Measurements from ENCODE around the gene YDJC.

DNA sequence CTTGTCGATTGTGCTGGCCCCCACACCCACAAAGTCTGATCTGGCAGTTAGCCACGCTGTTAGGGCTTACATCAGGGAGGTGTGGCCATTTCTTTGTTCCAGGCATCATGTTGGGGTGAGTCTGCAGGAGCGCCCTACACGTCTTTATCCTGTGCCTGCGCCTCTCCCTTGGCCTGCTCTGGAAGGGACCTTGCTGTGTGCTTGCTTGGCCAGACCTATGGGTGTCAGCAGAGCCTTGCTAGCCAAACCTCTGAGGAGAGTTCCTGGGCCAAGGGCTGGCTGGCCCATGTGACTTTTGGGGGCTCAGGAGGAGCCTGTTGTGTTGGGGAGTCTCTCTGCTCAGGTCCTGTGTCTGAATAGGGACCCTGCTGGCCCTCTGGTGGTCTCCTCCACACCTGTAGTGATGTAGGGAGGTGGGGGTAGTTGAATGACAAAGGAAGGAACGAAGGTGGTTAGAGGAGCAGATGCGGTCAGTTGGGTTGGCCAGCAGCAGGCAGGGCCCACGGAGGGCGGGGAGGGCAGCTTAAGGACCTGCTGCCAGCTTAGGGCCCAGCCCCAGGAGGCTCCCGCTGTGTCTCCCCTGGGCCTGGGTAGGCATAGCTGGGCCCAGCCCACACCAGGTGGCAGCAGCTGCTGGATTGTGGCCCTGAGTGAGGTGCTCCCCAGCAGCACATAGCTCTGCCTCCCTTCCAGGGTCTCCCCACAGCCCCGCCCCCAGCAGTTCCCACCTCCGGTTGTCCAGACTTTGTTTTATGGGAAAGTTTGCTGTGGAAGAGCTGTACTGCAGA lies 43.9 kb upstream of the YDJC start:
- TF ChIP-seq, protein P1, sequence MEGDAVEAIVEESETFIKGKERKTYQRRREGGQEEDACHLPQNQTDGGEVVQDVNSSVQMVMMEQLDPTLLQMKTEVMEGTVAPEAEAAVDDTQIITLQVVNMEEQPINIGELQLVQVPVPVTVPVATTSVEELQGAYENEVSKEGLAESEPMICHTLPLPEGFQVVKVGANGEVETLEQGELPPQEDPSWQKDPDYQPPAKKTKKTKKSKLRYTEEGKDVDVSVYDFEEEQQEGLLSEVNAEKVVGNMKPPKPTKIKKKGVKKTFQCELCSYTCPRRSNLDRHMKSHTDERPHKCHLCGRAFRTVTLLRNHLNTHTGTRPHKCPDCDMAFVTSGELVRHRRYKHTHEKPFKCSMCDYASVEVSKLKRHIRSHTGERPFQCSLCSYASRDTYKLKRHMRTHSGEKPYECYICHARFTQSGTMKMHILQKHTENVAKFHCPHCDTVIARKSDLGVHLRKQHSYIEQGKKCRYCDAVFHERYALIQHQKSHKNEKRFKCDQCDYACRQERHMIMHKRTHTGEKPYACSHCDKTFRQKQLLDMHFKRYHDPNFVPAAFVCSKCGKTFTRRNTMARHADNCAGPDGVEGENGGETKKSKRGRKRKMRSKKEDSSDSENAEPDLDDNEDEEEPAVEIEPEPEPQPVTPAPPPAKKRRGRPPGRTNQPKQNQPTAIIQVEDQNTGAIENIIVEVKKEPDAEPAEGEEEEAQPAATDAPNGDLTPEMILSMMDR (IDR thresholded peaks at IDR 0.05), result no peak
- TF ChIP-seq POLR2AphosphoS5 (IDR thresholded peaks at IDR 0.05), result no peak

Data from suprapubic skin (tissue), 3 donors.